ENCODE data around the gene ZIC1. TPM values are rescaled to one million over a fixed set of nuclear protein-coding genes. Genes with fewer than 3 reads are reported as not detected.

ZIC1 gene
- total and polyA plus RNA-seq, 2 experiments from 2014 or later: 0.21 to 0.95 TPM

- no peak overlapping the region for H2AFZ ChIP-seq
- no peak overlapping the region for H3K4me3 ChIP-seq
- no peaks in the 10 kb centered on the region for H3K79me2 ChIP-seq (replicated peaks; ENCODE audit: insufficient read depth)
- Mint-ChIP-seq H3K4me3 (no peak overlapping the region), H3K27me3 (ENCODE audit: insufficient read depth, low read depth, poor library complexity) (peaks cover 19% of the 10 kb centered on the region), H3K27ac (no peak overlapping the region), H3K4me1 (peaks cover 12% of the 10 kb centered on the region), H3K36me3 (ENCODE audit: low read depth) (no peaks in the 10 kb centered on the region), H3K9me3 (no peaks in the 10 kb centered on the region)
- H3K4me1 ChIP-seq (ENCODE audit: insufficient read depth): peaks cover 20% of the 10 kb centered on the region
- no peaks in the 10 kb centered on the region for H3K9me2 ChIP-seq (ENCODE audit: insufficient read depth)
- no peaks in the 10 kb centered on the region; the same call in 1 of the 2 replicates for H4K20me1 ChIP-seq (replicated peaks; ENCODE audit: insufficient read depth)
- ATAC-seq (no peak), DNase-seq (ENCODE audit: low spot score) (no peak)
- H3F3A ChIP-seq (replicated peaks; ENCODE audit: low read depth): peaks cover 3% of the 10 kb centered on the region; the same call in 1 of the 2 replicates
- H3K36me3 ChIP-seq (ENCODE audit: insufficient read depth): no peaks in the 10 kb centered on the region
- peaks cover 43% of the 10 kb centered on the region for H3K27me3 ChIP-seq (ENCODE audit: insufficient read depth)
- no peak overlapping the region for H3K27ac ChIP-seq (ENCODE audit: low read depth)
- TF ChIP-seq CREB1 (CRISPR knock-in tag; IDR thresholded peaks at IDR 0.05; ENCODE audit: low read depth) (no peak), ZNF462 (CRISPR knock-in tag; IDR thresholded peaks at IDR 0.05) (no peak), ZNF114 (CRISPR knock-in tag; IDR thresholded peaks at IDR 0.05) (no peak), ZNF331 (CRISPR knock-in tag; IDR thresholded peaks at IDR 0.05; ENCODE audit: low read depth) (no peak), JUNB (IDR thresholded peaks at IDR 0.05; ENCODE audit: unreplicated experiment) (no peak), EZH2phosphoT487 (IDR thresholded peaks at IDR 0.05; ENCODE audit: unreplicated experiment) (no peak), NANOG (IDR thresholded peaks at IDR 0.05; ENCODE audit: borderline replicate concordance) (no peak), STAT1 (IDR thresholded peaks at IDR 0.05; ENCODE audit: unreplicated experiment) (no peak), ETS1 (IDR thresholded peaks at IDR 0.05) (no peak), EZH2 (IDR thresholded peaks at IDR 0.05; ENCODE audit: low read depth, unreplicated experiment) (no peak), POLR2AphosphoS5 (IDR thresholded peaks at IDR 0.05; ENCODE audit: low read depth) (no peak), REST (IDR thresholded peaks at IDR 0.05; ENCODE audit: unreplicated experiment) (no peak), CTCF (conservative IDR thresholded peaks at IDR 0.05; ENCODE audit: low read depth in 2 of 2) (no peak)
- H3K4me2 ChIP-seq: no peak overlapping the region
These were observed 19.6 kb downstream of the ZIC1 start for GRCh38 chr3:147428754-147429153.
